HCT116 (cell line): ENCODE results near the gene MTRR. TPM values are rescaled to one million over a fixed set of nuclear protein-coding genes. Genes with fewer than 3 reads are reported as not detected.

Experiments used
- ATAC-seq: fragments of 200-7000 bp; cut with Tn5 transposase; 2 replicates; pipeline ENCODE4 v1.9.1; 2020; ENCODE audit warnings: mild to moderate bottlenecking, moderate library complexity
- BruUV-seq: library from RNA; stranded (reverse); fragments of 400-500 nt; replicated peaks from 2 replicates; lab custom pipeline; 2021; lab: Mats Ljungman, UMichigan
- CTCF ChIA-PET: fragments of 300-600 bp; sonication (Branson Sonifier 250); formaldehyde crosslinking; loops from one replicate; lab custom pipeline; 2021; ENCODE audit warnings: antibody characterized with exemption; lab: Charles Lee
- POLR2A ChIA-PET: fragments of 300-600, 350-600 bp; sonication (Branson Sonifier 250); formaldehyde crosslinking; loops from one replicate; lab custom pipeline; 2021; ENCODE audit warnings: antibody characterized with exemption; lab: Charles Lee
- RAD21 ChIA-PET, 2 experiments: fragments of 300-600 bp; sonication (Branson Sonifier 250); formaldehyde crosslinking; loops; one replicate each; lab custom pipeline; 2023; ENCODE audit warnings: low total read pairs in 2 of 2; ENCODE audit not compliant: uncharacterized antibody in 2 of 2, unreplicated experiment in 2 of 2, low non-redundant PET in 1 of 2; lab: Charles Lee
- DNase-seq: peaks from one replicate; pipeline ENCODE4 v3.0.0-alpha.2; 2010; ENCODE audit warnings: low read depth, low spot score
- H2AFZ ChIP-seq: fragments of 200-600 bp; shearing (Covaris generic), sonication (generic); 2 replicates; pipeline ENCODE4 v1.6.1; 2017; ENCODE audit warnings: low read depth, mixed run types, mixed read lengths, antibody characterized with exemption, low read length; ENCODE audit not compliant: poor library complexity, severe bottlenecking
- H3K27ac ChIP-seq: 2 replicates; pipeline ENCODE4 v1.5.1; 2012; ENCODE audit warnings: low read depth, low read length
- H3K27me3 ChIP-seq: fragments of 200-600 bp; sonication (generic); 2 replicates; pipeline ENCODE4 v1.6.1; 2016; ENCODE audit warnings: mixed run types, low read length, mixed read lengths; ENCODE audit not compliant: insufficient read depth
- H3K36me3 ChIP-seq, 2 experiments: fragments of 200-500 bp in 1 of 2; fragments of 200-600 bp in 1 of 2; sonication (Bioruptor generic) in 1 of 2; sonication (generic) in 1 of 2; 2 replicates each; pipeline versions ENCODE4 v1.5.1 to v1.6.1; 2014 to 2016; ENCODE audit warnings: low read length in 2 of 2, inconsistent platforms in 1 of 2, mixed read lengths in 1 of 2, mixed run types in 1 of 2; ENCODE audit not compliant: insufficient read depth in 2 of 2, control insufficient read depth in 1 of 2
- H3K4me1 ChIP-seq, 2 experiments: fragments of 200-600 bp in 1 of 2; sonication (generic) in 1 of 2; 2 replicates each; pipeline versions ENCODE4 v1.5.1 to v1.6.1; 2012 to 2017; ENCODE audit warnings: low read length in 2 of 2, inconsistent platforms in 1 of 2, mild to moderate bottlenecking in 1 of 2, mixed read lengths in 1 of 2, mixed run types in 1 of 2, moderate library complexity in 1 of 2; ENCODE audit not compliant: insufficient read depth in 2 of 2, control insufficient read depth in 1 of 2
- H3K4me2 ChIP-seq: fragments of 200-600 bp; sonication (generic); 2 replicates; pipeline ENCODE4 v1.6.1; 2017; ENCODE audit warnings: mixed run types, low read length, mixed read lengths
- H3K4me3 ChIP-seq, 2 experiments: fragments of 200-600 bp in 1 of 2; sonication (generic) in 1 of 2; replicated peaks in 1 of 2; 2 replicates each; pipeline ENCODE4 v1.5.1; 2011 to 2016; ENCODE audit warnings: low read length in 2 of 2, control low read depth in 1 of 2, low read depth in 1 of 2, mild to moderate bottlenecking in 1 of 2, mixed read lengths in 1 of 2, mixed run types in 1 of 2
- H3K79me2 ChIP-seq: fragments of 200-600 bp; sonication (generic); 2 replicates; pipeline ENCODE4 v1.6.1; 2017; ENCODE audit warnings: mild to moderate bottlenecking, mixed run types, low read length, moderate library complexity, mixed read lengths; ENCODE audit not compliant: insufficient read depth
- H3K9ac ChIP-seq: fragments of 200-600 bp; sonication (generic); 2 replicates; pipeline ENCODE4 v1.6.1; 2016; ENCODE audit warnings: low read length, mixed read lengths
- H3K9me2 ChIP-seq: fragments of 200-600 bp; sonication (generic), shearing (Covaris generic); 2 replicates; pipeline ENCODE4 v1.6.1; 2017; ENCODE audit warnings: mixed run types, mild to moderate bottlenecking, moderate library complexity; ENCODE audit not compliant: insufficient read depth
- H3K9me3 ChIP-seq, 2 experiments: fragments of 200-500 bp in 1 of 2; fragments of 200-600 bp in 1 of 2; sonication (Bioruptor generic) in 1 of 2; sonication (generic) in 1 of 2; 2 replicates each; pipeline ENCODE4 v1.6.1; 2014 to 2017; ENCODE audit warnings: low read length in 2 of 2, mixed read lengths in 2 of 2, inconsistent platforms in 1 of 2, low read depth in 1 of 2, mild to moderate bottlenecking in 1 of 2, mixed run types in 1 of 2, moderate library complexity in 1 of 2; ENCODE audit not compliant: control insufficient read depth in 1 of 2, insufficient read depth in 1 of 2
- H4K20me1 ChIP-seq: fragments of 200-600 bp; sonication (generic), shearing (Covaris generic); 2 replicates; pipeline ENCODE4 v1.6.1; 2017; ENCODE audit warnings: mixed run types, mild to moderate bottlenecking, moderate library complexity; ENCODE audit not compliant: insufficient read depth
- CBX3 ChIP-seq: IDR thresholded peaks from 2 replicates; pipeline ENCODE4 v1.6.1; 2012; ENCODE audit warnings: low read depth
- CEBPB ChIP-seq: IDR thresholded peaks from 2 replicates; pipeline ENCODE4 v1.6.1; 2012; ENCODE audit warnings: low read depth
- MAX ChIP-seq: IDR thresholded peaks from 2 replicates; pipeline ENCODE4 v1.6.1; 2012
- POLR2AphosphoS5 ChIP-seq: IDR thresholded peaks from 2 replicates; pipeline ENCODE4 v1.6.1; 2011; ENCODE audit warnings: mild to moderate bottlenecking, low read depth, low read length, moderate library complexity
- TCF7L2 ChIP-seq: IDR thresholded peaks from 2 replicates; pipeline ENCODE4 v1.7.0; 2011; ENCODE audit warnings: borderline replicate concordance, inconsistent platforms; ENCODE audit not compliant: insufficient read depth, insufficient read length; ENCODE audit errors: extremely low read depth
- intact Hi-C: fragments of 100-400 bp; cut with micrococcal nuclease; formaldehyde crosslinking; loops from 2 replicates; pipeline ENCODE4 v1.10.0; 2022
- total RNA-seq: library from RNA; stranded (reverse); gene quantifications from one replicate; pipeline ENCODE4 v1.2.1, GENCODE V29; 2021; ENCODE audit not compliant: unreplicated experiment
- TF ChIP-seq, protein P1 (sequence below), 3 experiments: fragments of 200-600 bp in 1 of 3; sonication (generic) in 1 of 3; IDR thresholded peaks in 2 of 3; conservative IDR thresholded peaks in 1 of 3; 2 replicates each; pipeline ENCODE4 v1.5.1; 2012 to 2017; ENCODE audit warnings: low read depth in 2 of 3, low read length in 2 of 3, antibody characterized with exemption in 1 of 3, borderline replicate concordance in 1 of 3, control low read depth in 1 of 3, mild to moderate bottlenecking in 1 of 3, mixed read lengths in 1 of 3, mixed run types in 1 of 3, moderate library complexity in 1 of 3; ENCODE audit not compliant: insufficient read depth in 1 of 3

The MTRR gene
- total RNA-seq, 1 experiment from 2014 or later: 32.5 TPM

DNA sequence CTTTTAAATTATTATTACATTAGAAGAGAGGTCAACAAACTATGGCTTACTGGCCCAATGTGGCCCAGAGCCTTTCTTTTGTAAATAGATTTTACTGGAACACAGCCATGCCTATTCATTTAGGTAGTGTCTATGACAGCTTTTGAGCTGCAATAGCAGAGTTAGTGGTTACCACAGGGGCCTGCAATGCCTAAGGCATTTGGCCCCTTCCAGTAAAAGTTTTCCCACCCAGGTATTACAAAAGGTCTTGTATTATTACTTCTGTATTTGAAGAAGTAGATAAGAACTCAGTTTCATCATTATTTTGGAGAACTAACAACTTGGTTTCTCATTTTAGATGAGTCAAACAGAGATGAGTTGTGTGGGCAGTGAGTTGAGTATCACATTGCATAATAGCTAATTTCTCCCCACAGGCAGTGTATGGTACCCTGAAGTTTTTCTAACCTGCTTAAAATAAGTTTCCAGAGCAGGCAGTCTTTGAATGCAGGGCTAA lies 9.5 kb downstream of the MTRR start (continued):
- TF ChIP-seq TCF7L2 (no peak), POLR2AphosphoS5 (no peak), CEBPB (no peak), MAX (no peak)
- TF ChIP-seq, all 23 proteins: peak for 0

- ChIA-PET POLR2A (interaction anchor here (1.1 kb wide), 1 partner anchor 9 kb away, joined by 3 read pairs; no protein-coding TSS in a partner anchor), CTCF (interaction anchor here (1.1 to 1.5 kb wide), 3 partner anchors 9 to 19 kb away, joined by 3 read pairs; partner anchors contain the start of genes FASTKD3 and MTRR), RAD21 (no interaction called here)
- BruUV-seq: no TSS peak
- H3K4me1 ChIP-seq: no peaks in the 10 kb centered on the region
- peaks cover 63% of the 10 kb centered on the region for H3K79me2 ChIP-seq
- H2AFZ ChIP-seq: no peak overlapping the region
- no peak for TF ChIP-seq CBX3
- TF ChIP-seq, protein P1, sequence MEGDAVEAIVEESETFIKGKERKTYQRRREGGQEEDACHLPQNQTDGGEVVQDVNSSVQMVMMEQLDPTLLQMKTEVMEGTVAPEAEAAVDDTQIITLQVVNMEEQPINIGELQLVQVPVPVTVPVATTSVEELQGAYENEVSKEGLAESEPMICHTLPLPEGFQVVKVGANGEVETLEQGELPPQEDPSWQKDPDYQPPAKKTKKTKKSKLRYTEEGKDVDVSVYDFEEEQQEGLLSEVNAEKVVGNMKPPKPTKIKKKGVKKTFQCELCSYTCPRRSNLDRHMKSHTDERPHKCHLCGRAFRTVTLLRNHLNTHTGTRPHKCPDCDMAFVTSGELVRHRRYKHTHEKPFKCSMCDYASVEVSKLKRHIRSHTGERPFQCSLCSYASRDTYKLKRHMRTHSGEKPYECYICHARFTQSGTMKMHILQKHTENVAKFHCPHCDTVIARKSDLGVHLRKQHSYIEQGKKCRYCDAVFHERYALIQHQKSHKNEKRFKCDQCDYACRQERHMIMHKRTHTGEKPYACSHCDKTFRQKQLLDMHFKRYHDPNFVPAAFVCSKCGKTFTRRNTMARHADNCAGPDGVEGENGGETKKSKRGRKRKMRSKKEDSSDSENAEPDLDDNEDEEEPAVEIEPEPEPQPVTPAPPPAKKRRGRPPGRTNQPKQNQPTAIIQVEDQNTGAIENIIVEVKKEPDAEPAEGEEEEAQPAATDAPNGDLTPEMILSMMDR (IDR thresholded peaks at IDR 0.05 in 2 of 3, conservative IDR thresholded peaks at IDR 0.05 in 1 of 3; ENCODE audit: borderline replicate concordance in 1 of 3, insufficient read depth in 1 of 3, low read depth in 2 of 3, low read length in 2 of 3): 0 out of 6 replicates have a peak, but pooled peaks of 1 of the 3 experiments have one; percentile 7
- no peaks in the 10 kb centered on the region for H3K9me2 ChIP-seq
- no peaks in the 10 kb centered on the region for H3K27me3 ChIP-seq
- H3K9ac ChIP-seq: no peak overlapping the region
- intact Hi-C loops: no loop called here
- DNase-seq (no peak), ATAC-seq (peak; percentile 63; the same call in 1 of the 2 replicates)
- H3K4me2 ChIP-seq: no peak overlapping the region
- no peak overlapping the region for H3K4me3 ChIP-seq
- peaks cover 14% of the 10 kb centered on the region; the same call in 1 of the 2 replicates for H4K20me1 ChIP-seq
- H3K27ac ChIP-seq: no peak overlapping the region
- H3K9me3 ChIP-seq: no peaks in the 10 kb centered on the region
- H3K36me3 ChIP-seq: peaks cover 45 to 70% of the 10 kb centered on the region in 2 experiments
Measured at GRCh38 chr5:7881091-7881490, 12.1 kb downstream of the MTRR start.
